C1 segment of cervical spinal cord (tissue), 14 donors: ENCODE measurements around the gene ADCY10.
"Not testable (repeated sequence)": the region's sequence is repeated elsewhere in the genome, so short reads cannot be mapped to it uniquely, and the experiment has no call there.

Source experiments
- DNase-seq, 14 donors: peaks; one replicate each; lab custom pipeline; 2025; lab: John Stamatoyannopoulos, UW

The ADCY10 gene

DNA sequence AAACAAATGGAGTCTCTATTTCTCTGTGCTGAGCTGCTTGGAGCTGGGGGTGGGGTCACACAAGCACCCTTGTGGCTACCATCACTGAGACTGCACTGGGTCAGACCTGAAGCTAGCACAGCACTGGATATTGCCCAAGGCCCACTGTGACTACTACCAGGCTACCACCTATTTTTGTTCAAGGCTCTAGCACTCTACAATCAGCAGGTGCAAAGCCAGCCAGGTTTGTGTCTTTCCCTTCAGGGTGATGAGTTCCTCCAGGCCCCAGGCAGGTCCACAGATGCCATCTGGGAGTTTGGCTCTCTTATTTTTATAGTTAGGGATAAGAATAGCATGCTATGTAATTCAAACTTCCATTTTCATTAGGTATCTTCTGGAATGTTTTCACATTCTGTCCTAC, 23.5 kb downstream of the ADCY10 start:
- DNase-seq = no peak

DNA sequence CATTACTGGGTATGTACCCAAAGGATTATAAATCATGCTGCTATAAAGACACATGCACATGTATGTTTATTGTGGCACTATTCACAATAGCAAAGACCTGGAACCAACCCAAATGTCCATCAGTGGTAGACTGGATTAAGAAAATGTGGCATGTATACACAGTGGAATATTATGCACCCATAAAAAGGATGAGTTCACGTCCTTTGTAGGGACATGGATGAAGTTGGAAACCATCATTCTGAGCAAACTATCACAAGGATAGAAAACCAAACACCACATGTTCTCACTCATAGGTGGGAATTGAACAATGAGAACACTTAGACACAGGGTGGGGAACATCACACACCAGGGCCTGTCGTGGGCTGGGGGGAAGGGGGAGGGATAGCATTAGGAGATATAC, 26.7 kb downstream of the ADCY10 start:
- not testable (repeated sequence) for DNase-seq

- no peak for DNase-seq
Observed at GRCh38 chr1:167882376-167882775, 31.6 kb downstream of the ADCY10 start.

- no peak for DNase-seq
Observed at GRCh38 chr1:167881786-167882185, 32.1 kb downstream of the ADCY10 start.

DNA sequence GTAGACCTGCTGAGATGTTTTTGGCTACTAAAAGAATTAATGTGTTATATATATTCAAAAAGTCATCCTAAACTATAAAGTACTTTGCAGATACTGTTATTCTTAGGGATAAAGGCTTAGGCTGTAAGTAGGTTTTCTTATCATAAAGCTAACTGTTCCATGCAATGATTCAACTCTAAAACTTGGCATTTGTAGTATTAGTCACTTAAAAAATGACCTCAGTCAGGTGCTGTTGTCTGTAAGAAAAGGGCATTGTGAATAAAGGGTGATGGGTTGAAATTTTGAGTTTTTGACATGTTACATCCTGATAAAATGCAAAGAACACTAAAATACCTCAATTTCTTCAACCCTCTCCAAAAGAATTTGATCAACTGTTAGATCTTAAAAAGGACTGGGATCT, 32.9 kb downstream of the ADCY10 start:
- DNase-seq = no peak

GRCh38 chr1:167880580-167881021, 33.3 kb downstream of the ADCY10 start:
- DNase-seq = no peak

- DNase-seq = no peak
Observed at GRCh38 chr1:167879508-167879907, 34.4 kb downstream of the ADCY10 start.

- DNase-seq = no peak
Observed at GRCh38 chr1:167878372-167879160, 35.4 kb downstream of the ADCY10 start.

- DNase-seq = no peak
Observed at GRCh38 chr1:167876597-167877175, 37.2 kb downstream of the ADCY10 start.

- DNase-seq = no peak
Observed at GRCh38 chr1:167871331-167871730, 42.6 kb downstream of the ADCY10 start.

- DNase-seq = not testable (repeated sequence)
Observed at GRCh38 chr1:167869157-167870001, 44.6 kb downstream of the ADCY10 start.

GRCh38 chr1:167866739-167867414, 47.1 kb downstream of the ADCY10 start:
- not testable (repeated sequence) for DNase-seq

DNA sequence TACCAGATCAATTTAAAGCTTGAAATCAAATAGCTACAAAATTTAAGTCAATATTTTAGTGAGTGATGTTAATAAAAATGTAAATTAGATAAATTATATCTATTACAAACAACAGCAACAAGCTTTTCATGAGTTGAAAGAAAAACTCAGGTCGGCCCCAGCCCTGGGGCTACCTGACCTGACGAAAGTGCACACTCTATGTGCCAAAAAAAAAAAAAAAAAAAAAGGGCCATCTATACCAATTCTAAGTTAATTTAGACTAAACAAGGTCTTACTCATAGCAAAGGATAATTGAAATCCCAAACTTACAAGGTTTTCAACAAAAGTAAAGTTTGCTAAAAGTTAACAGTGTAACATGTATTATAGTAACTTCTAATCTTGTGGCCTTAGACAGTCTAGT, 47.6 kb downstream of the ADCY10 start:
- DNase-seq = not testable (repeated sequence)

DNA sequence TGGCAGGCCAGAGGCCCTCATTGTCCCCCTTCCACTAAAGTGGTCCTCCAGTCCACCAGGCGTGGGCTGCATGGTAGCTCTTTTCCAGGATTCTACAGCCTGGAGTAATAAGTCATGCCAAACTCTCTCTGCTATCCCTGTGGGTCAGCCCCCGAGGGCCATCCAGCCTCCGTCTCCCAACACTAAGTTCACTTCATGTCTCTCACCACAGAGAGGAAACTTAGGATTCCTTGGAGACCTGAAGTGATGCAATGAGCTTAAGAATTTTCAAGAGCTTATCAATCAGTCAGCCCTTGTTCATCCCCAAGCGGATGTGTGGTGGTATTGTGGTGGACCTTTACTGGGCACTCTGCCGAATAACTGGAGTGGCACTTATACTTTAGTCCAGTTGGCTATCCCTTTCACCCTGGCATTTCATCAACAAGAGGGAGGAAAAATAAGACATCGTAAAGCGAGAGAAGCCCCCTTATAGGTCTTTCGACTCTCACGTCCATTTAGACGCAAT, 48.1 kb downstream of the ADCY10 start:
- not testable (repeated sequence) for DNase-seq

GRCh38 chr1:167865193-167865592, 48.7 kb downstream of the ADCY10 start:
- not testable (repeated sequence) for DNase-seq

DNA sequence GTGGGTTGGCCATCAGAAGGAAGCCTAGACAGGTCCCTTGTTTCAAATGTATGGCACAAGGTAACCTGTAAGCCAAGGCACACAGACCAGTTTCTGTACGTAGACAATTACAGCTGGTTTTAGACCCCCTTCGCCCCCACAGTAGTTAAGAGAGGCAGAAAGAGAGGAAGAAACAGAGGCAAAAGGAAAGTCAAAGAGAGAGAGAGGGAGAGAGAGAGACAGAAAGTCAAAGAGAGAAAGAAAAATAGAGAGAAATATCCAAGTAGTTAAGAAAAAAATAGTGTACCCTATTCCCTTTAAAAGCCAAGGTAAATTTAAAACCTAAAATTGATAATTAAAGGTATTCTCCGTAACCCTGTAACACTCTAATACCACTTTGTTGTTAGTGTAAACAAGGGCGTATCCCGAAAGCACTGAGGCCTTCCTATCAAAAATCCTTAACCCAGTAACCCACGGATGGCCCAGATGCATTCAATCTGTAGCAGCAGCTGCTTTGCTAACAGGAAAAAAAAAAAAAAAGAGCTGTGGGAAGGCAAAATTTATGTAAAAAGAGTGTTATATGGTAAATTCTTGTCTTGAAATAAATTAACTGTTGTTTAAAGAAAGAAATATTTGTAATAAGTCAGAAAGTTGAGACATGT, 49.4 kb downstream of the ADCY10 start:
- DNase-seq = no peak

DNA sequence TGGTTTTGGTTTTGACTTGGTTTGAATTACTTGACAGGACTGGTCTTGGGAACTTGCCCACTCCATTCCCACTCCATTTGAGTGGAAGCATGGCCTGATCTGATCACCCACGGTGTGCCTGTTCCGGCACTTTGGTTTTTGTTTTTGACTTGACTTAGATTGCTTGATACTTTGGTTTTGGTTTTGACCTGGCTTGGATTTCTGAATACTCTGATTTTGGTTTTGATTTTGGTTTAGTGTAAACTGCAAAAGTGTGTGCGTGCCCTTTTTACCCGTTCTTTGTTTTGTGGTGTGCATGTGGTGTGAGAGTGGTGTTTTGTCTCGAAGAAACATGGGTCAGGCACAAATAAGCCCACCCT, 50.0 kb downstream of the ADCY10 start:
- DNase-seq = no peak

DNA sequence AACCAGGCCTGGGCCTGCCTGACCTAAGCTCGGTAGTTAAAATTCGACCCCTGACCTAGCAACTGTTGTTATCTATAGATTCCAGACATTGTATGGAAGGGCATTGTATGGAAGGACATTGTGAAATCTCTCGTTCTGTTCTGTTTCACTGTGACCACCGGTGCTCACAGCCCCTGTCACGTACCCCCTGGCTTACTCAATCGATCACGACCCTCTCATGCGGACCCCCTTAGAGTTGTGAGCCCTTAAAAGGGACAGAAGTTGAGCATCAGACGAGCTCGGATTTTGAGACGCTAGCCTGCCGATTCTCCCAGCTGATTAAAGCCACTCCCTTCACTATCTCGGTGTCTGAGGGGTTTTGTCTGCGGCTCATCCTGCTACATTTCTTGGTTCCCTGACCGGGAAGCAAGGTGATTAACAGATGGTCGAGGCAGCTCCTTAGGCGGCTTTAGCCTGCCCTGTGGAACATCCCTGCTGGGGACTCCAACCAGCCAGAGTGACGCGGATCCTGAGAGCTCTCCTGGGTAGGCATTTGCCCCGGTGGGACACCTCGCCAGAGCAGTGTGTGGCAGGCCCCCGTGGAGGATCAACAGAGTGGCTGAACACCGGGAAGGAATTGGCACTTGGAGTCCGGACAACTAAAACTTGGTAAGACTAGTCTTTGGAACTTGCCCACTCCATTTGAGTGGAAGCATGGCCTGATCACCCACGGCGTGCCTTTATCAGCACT, 50.6 kb downstream of the ADCY10 start:
- not testable (repeated sequence) for DNase-seq

GRCh38 chr1:167862432-167863076, 51.4 kb downstream of the ADCY10 start:
- DNase-seq = no peak
